Hepatocyte (in vitro differentiated cells): ENCODE results near the gene TUBB2A.

Source experiments
- EZH2 ChIP-seq: fragments of 200-600 bp; sonication (generic); IDR thresholded peaks from 2 replicates; pipeline ENCODE4 v1.6.1; 2016; ENCODE audit warnings: antibody characterized with exemption, mild to moderate bottlenecking, borderline replicate concordance
- TF ChIP-seq, protein P1 (sequence below): fragments of 200-600 bp; sonication (generic); IDR thresholded peaks from 2 replicates; pipeline ENCODE4 v1.5.1; 2016; ENCODE audit warnings: antibody characterized with exemption, mild to moderate bottlenecking; ENCODE audit not compliant: poor library complexity

DNA sequence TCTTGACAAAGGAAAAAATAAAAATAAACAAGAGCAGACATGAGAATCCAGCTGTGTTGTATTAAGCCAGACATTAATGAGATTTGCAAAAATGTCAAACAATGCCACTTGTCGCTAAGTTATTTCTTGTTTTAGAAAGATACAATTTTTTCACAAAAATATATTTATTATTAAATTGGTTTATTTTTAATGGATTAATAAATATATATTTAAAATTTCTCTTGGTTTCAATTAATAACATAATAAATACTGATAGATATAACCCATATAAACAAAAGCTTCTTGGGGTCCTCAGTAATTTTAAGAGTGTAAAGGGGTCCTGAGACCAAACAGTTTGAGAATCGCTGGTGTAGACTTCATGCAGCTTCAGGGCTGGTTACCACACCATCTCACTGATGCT is 44.0 kb upstream of the TUBB2A start:
- TF ChIP-seq EZH2: no peak
- TF ChIP-seq, protein P1, sequence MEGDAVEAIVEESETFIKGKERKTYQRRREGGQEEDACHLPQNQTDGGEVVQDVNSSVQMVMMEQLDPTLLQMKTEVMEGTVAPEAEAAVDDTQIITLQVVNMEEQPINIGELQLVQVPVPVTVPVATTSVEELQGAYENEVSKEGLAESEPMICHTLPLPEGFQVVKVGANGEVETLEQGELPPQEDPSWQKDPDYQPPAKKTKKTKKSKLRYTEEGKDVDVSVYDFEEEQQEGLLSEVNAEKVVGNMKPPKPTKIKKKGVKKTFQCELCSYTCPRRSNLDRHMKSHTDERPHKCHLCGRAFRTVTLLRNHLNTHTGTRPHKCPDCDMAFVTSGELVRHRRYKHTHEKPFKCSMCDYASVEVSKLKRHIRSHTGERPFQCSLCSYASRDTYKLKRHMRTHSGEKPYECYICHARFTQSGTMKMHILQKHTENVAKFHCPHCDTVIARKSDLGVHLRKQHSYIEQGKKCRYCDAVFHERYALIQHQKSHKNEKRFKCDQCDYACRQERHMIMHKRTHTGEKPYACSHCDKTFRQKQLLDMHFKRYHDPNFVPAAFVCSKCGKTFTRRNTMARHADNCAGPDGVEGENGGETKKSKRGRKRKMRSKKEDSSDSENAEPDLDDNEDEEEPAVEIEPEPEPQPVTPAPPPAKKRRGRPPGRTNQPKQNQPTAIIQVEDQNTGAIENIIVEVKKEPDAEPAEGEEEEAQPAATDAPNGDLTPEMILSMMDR: no peak
